Measurements from ENCODE around the gene CHCT1. TPM values are rescaled to one million over a fixed set of nuclear protein-coding genes. Genes with fewer than 3 reads are reported as not detected.

The CHCT1 gene
- total RNA-seq, 1 experiment from 2014 or later = not detected

DNA sequence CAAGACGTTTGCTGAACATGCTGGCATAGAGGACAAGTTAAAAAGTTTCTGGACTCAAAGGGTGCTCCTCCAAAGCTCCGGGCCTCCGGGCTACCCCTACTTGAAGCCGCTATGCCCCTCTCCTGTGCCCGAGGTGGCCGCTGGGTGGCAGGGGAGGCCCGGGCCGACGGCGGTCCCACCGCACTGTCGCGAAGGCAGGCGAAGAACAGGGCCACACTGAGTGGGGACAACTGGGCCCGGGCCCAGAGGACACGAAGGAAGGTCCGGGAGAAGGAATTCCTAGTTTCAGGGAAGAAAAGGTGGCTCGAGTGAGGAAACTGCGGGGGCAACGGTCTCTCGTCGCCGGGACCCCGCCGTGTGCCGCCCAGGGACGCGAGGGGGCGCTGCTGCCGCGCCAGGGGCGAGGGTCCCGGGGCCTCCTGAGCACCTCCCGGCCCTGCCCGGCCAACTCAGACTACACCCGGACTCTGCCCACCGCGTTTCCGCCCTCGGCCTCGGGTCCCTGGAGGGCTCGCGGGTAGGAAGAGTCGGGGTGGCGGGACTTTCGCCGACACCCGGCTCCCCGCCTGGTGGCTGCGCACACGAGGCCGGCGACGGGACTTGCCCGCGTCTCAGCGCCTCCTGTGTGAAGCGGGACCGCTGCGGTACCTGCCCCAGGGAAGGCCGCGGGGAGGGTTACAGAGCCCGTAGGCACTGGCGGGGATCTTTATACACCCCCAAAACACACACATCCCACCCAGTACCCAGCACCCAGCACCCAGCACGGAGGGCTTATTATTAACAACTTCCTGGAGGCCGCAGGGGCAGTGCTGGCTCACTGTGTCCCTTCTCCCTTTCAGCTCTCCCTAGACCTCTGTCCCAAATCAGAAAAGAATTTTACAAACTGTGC, 772 bp upstream of the CHCT1 start:
- Mint-ChIP-seq H3K27me3 (ENCODE audit: insufficient read depth, unreplicated experiment) (no peaks in the 10 kb centered on the region), H3K9me3 (ENCODE audit: unreplicated experiment) (no peaks in the 10 kb centered on the region), H3K36me3 (ENCODE audit: insufficient read depth, unreplicated experiment) (no peaks in the 10 kb centered on the region), H3K27ac (ENCODE audit: unreplicated experiment) (no peak overlapping the region), H3K4me1 (ENCODE audit: low read depth, unreplicated experiment) (no peaks in the 10 kb centered on the region), H3K4me3 (ENCODE audit: unreplicated experiment) (peak overlapping the region; percentile 20)
- TF ChIP-seq, protein P1, sequence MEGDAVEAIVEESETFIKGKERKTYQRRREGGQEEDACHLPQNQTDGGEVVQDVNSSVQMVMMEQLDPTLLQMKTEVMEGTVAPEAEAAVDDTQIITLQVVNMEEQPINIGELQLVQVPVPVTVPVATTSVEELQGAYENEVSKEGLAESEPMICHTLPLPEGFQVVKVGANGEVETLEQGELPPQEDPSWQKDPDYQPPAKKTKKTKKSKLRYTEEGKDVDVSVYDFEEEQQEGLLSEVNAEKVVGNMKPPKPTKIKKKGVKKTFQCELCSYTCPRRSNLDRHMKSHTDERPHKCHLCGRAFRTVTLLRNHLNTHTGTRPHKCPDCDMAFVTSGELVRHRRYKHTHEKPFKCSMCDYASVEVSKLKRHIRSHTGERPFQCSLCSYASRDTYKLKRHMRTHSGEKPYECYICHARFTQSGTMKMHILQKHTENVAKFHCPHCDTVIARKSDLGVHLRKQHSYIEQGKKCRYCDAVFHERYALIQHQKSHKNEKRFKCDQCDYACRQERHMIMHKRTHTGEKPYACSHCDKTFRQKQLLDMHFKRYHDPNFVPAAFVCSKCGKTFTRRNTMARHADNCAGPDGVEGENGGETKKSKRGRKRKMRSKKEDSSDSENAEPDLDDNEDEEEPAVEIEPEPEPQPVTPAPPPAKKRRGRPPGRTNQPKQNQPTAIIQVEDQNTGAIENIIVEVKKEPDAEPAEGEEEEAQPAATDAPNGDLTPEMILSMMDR (IDR thresholded peaks at IDR 0.05; ENCODE audit: insufficient read depth in 1 of 2, low read depth in 1 of 2, low read length in 1 of 2, severe bottlenecking in 1 of 2, unreplicated experiment in 1 of 2) = peak; percentile 48 to 57
- H3K36me3 ChIP-seq (ENCODE audit: control insufficient read depth, insufficient read depth, low read length) = no peaks in the 10 kb centered on the region
- peak; percentile 54 to 56 for DNase-seq
- BruUV-seq (replicated peaks) = no TSS peak
- intact Hi-C loops (cut with micrococcal nuclease; ENCODE audit: unreplicated experiment) = loop anchor here (2.0 kb wide), 1 partner anchor 15 kb away; no protein-coding TSS in a partner anchor
- H3K4me1 ChIP-seq = no peaks in the 10 kb centered on the region
- CTCF ChIA-PET = interaction anchor here (0.6 kb wide), 1 partner anchor 29 kb away, joined by 3 read pairs; no protein-coding TSS in a partner anchor
- H3K9me3 ChIP-seq = no peaks in the 10 kb centered on the region
- POLR2A ChIA-PET = interaction anchor here (0.5 kb wide), 1 partner anchor 157 kb away, joined by 6 read pairs; no protein-coding TSS in a partner anchor
- no peak overlapping the region for H3K4me3 ChIP-seq (ENCODE audit: low read depth, low read length)
- H3K27me3 ChIP-seq (replicated peaks; ENCODE audit: control insufficient read depth, insufficient read depth, low read length) = no peaks in the 10 kb centered on the region

DNA sequence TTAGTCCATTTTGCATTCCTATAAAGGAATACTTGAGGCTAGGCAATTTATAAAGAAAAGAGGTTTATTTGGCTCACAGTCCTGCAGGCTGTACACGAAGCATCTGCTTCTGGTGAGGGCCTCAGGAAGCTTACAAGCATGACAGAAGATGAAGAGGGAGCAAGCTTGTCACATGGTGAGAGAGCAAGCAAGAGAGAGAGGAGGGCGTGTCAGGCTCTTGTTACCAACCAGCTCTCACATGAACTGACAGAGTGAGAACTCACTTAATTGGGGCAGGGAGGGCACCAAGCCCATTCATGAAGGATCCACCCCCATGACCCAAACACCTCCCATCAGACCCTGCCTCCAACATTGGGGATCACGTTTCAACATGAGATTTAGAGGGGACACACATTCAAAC, 1.6 kb downstream of the CHCT1 start:
- no peaks in the 10 kb centered on the region for H3K36me3 ChIP-seq (ENCODE audit: control insufficient read depth, insufficient read depth, low read length)
- ChIA-PET CTCF (no interaction called here), POLR2A (no interaction called here)
- TF ChIP-seq, protein P1 (IDR thresholded peaks at IDR 0.05; ENCODE audit: insufficient read depth in 1 of 2, low read depth in 1 of 2, low read length in 1 of 2, severe bottlenecking in 1 of 2, unreplicated experiment in 1 of 2) = no peak
- Mint-ChIP-seq H3K36me3 (ENCODE audit: insufficient read depth, unreplicated experiment) (no peaks in the 10 kb centered on the region), H3K27ac (ENCODE audit: unreplicated experiment) (no peak overlapping the region), H3K9me3 (ENCODE audit: unreplicated experiment) (no peaks in the 10 kb centered on the region), H3K4me1 (ENCODE audit: low read depth, unreplicated experiment) (no peaks in the 10 kb centered on the region), H3K27me3 (ENCODE audit: insufficient read depth, unreplicated experiment) (no peaks in the 10 kb centered on the region), H3K4me3 (ENCODE audit: unreplicated experiment) (no peak overlapping the region)
- no peaks in the 10 kb centered on the region for H3K4me1 ChIP-seq
- DNase-seq = no peak
- H3K4me3 ChIP-seq (ENCODE audit: low read depth, low read length) = no peak overlapping the region
- H3K27me3 ChIP-seq (replicated peaks; ENCODE audit: control insufficient read depth, insufficient read depth, low read length) = no peaks in the 10 kb centered on the region
- BruUV-seq (replicated peaks) = no TSS peak
- intact Hi-C loops (cut with micrococcal nuclease; ENCODE audit: unreplicated experiment) = loop anchor here (2.0 kb wide), 1 partner anchor 13 kb away; no protein-coding TSS in a partner anchor
- no peaks in the 10 kb centered on the region for H3K9me3 ChIP-seq

DNA sequence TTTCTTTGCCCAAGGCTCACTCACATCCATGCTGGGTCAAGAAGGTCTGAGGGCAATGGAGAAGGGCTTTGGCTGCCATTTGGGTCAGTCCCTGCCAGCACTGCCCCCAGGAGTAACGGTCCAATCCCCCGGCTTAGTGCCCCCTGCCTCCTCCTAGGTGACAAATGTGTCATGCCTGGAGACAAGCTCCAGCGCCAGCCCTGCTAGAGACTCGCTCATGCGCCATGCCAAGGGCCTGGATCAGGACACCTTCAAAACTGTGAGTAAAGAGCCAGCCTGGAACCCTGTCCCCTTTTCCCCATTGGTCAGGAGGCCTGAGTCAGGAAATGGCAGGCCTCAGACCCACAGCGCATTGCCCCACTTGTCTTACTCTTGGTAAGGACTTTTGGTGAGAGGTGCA, 3.3 kb downstream of the CHCT1 start:
- Mint-ChIP-seq H3K27me3 (ENCODE audit: insufficient read depth, unreplicated experiment) (no peaks in the 10 kb centered on the region), H3K9me3 (ENCODE audit: unreplicated experiment) (no peaks in the 10 kb centered on the region), H3K27ac (ENCODE audit: unreplicated experiment) (no peak overlapping the region), H3K4me3 (ENCODE audit: unreplicated experiment) (no peak overlapping the region), H3K36me3 (ENCODE audit: insufficient read depth, unreplicated experiment) (no peaks in the 10 kb centered on the region), H3K4me1 (ENCODE audit: low read depth, unreplicated experiment) (no peaks in the 10 kb centered on the region)
- intact Hi-C loops (cut with micrococcal nuclease; ENCODE audit: unreplicated experiment) = no loop called here
- CTCF ChIA-PET = interaction anchor here (0.6 kb wide), 1 partner anchor 278 kb away, joined by 3 read pairs; no protein-coding TSS in a partner anchor
- no peaks in the 10 kb centered on the region for H3K9me3 ChIP-seq
- H3K27me3 ChIP-seq (replicated peaks; ENCODE audit: control insufficient read depth, insufficient read depth, low read length) = no peaks in the 10 kb centered on the region
- H3K4me1 ChIP-seq = no peaks in the 10 kb centered on the region
- no TSS peak for BruUV-seq (replicated peaks)
- TF ChIP-seq, protein P1 (IDR thresholded peaks at IDR 0.05; ENCODE audit: insufficient read depth in 1 of 2, low read depth in 1 of 2, low read length in 1 of 2, severe bottlenecking in 1 of 2, unreplicated experiment in 1 of 2) = no peak
- no peaks in the 10 kb centered on the region for H3K36me3 ChIP-seq (ENCODE audit: control insufficient read depth, insufficient read depth, low read length)
- no peak overlapping the region for H3K4me3 ChIP-seq (ENCODE audit: low read depth, low read length)
- POLR2A ChIA-PET = no interaction called here
- DNase-seq = no peak

All from Caco-2 (cell line).